GM18867 (cell line): ENCODE measurements around the gene SGCA.

Experiments used
- ATAC-seq: cut with Tn5 transposase; IDR thresholded peaks from one replicate; pipeline ENCODE4 v1.9.1; 2021; ENCODE audit warnings: mild to moderate bottlenecking, moderate library complexity; ENCODE audit not compliant: unreplicated experiment

SGCA gene

DNA sequence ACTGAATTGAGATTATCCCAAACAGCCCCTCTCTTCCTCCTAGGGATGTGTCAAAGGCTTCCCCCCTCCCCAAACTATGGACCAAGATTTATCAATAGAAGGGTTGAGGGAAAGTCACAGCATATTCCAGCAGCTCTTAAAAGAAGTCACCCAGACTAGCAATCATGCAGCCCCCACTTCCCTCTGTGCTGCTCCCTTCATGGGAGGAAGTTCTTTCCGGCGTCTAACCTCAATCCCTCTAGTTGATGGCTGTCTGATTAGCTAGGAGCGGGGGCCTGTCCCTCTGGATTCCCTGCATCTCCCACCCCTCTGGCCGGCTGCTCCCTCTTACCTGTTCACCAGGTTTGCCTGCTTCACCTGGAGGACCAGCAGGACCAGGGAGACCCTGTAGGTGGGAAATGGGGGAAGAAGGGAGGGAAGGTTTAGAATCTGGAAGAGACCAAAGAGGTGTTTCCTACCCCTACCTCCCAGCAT is 26.4 kb downstream of the SGCA start:
- ATAC-seq = no peak

DNA sequence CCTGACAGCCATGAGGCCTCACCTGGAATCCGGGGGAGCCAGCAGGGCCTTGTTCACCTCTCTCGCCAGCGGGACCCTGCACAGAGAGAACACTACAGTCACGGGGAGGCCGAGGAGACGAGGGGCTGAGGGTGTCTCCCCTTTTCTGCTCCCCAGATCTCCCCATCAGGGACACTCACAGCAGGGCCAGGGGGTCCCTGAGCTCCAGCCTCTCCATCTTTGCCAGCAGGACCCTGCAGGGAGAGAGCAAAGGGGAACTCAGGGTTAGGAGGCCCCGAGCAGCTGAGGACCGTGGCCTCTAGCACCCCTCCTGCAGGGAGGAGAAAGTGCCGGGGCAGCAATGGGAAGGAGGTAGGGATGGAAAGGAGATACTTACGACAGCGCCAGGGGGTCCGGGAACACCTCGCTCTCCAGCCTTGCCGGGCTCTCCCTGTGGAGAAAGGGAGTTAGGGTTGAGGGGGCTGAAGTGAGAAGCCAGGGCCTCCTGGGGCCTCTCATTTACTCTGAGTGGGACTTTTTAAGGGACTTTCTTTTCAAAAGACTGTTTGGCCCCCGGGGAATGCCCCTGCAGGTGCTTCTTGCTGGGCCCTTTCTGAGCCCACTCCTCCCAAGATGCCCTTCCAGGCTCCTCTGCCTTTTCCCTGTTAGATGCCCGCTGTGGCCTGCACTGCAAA is 26.9 kb downstream of the SGCA start:
- ATAC-seq = no peak

DNA sequence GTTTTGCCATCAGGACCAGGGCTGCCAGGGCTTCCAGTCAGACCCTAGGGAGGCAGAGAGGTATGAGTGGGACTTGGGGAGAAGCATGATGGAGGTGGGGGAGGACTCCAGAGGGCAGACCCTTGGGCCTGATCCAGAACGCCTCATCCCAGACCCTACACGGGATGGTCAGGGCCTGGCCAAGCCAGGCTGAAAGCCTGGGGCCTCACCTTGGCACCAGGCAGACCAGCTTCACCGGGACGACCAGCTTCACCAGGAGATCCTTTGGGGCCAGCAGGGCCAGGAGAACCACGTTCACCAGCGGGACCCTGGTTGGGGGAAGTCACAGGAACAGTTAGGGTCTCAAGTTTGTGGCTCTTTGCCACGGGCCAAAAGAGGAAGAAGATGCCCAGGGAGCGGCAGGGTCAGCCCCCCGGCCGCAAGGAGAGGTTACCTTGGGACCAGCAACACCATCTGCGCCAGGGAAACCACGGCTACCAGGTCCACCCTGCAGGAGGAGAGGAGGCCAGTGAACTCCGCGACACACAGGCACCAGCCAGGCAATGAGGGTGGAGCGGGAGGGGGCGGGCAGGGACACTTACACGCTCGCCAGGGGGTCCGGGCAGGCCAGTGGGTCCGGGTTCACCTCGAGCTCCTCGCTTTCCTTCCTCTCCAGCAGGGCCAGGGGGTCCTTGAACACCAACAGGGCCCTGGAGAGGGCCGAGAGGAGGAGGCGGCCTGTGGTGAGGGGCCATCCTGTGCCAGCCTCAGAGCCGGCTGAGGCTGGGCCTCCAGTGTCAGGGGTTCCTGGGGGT is 28.5 kb downstream of the SGCA start:
- ATAC-seq = no peak

DNA sequence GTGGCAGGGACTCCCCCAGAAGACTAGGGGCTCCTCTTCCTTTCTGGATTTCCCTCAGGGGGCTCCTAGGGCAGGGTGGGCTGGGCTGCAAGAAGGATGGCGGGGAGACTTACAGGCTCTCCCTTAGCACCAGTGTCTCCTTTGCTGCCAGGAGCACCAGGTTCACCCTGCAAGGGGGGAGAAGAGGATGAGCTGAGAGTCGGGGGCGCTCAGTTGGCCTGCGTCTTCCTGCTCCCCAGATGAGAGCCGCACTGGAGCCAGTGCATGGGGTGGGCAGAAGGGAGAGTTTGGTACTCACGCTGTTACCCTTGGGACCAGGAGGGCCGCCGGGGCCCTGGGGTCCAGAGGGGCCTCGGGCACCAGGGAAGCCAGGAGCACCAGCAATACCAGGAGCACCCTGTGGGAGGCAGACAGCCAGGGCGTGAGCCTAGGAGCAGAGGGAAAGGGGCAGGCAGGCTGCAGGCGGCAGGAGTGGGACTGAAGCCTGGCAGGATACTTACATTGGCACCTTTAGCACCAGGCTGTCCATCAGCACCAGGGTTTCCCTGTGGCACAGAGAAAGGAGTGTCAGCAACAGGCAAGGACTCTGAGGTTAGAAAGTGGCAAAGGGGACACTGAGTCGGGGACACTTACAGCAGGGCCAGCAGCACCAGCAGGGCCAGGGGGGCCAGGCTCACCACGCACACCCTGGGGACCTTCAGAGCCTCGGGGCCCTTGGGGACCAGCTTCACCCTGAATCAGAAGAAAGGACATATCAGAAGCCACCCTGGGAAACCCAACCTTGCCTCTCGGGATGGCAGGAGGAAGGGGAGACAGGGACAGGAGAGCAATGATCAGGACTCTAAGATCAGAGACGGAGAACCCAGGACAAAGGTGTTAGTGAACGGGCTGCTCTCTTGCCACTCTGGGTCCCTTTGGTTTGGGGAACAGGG is 29.4 kb downstream of the SGCA start:
- no peak for ATAC-seq

DNA sequence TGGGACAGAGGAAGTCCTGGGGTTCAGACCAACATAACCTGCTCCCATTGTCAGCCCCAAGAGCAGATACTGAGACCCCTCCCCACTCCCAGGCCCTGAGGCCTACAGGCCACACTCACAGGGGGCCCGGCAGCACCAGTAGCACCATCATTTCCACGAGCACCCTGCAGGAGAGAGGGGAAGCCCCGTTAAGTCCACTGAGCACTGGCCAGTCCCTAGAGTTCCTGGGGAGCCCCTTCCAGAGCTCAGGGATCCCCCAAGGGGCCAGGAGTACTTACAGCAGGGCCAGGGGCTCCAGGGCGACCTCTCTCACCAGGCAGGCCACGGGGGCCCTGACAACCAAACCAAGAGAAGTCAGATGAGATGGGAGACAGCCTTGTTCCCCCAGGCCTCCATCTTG is 30.2 kb downstream of the SGCA start:
- no peak for ATAC-seq

DNA sequence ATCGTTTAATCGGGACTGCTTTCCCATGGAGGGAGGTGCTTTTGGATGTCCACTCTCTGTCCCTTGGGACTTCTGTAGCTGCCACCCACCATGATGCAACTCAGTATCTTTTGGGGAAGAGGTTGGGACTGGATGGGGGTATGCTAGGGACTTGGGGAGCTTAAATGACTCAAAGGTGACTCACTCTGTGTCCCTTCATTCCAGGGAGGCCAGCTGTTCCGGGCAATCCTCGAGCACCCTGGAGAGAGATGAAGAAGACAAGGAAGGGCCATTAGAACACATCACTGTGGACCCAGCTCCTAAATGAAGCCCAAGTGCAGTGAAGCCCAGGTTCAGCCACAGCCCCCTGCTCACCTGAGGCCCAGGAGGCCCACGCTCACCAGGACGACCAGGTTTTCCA is 31.0 kb downstream of the SGCA start:
- no peak for ATAC-seq

DNA sequence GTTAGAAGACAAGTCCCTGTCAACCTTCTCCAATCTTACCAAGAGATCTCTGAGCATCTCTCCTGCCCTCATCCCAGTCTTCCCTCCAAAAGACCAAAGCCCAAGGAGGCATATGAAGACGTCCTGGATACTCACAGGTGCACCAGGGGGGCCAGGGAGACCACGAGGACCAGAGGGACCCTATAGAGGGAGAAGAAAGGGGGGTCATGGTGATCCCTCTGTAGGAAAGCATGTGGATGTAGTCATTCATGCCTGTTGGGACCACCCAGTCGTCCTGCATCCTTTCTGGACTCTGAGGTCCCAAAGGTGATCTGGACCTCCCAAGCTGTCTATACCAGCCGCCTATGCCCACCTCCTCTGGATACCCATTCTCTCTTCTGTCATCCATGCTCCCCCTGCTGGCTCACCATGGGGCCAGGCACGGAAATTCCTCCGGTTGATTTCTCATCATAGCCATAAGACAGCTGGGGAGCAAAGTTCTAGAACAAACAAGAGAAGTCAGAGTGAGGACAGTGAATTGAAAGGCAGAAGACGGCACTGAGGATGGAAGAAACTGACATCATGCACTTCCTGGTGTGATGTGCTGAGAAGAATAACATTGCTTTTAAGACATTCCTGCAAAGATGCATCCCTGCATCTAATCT is 32.3 kb downstream of the SGCA start:
- ATAC-seq = no peak

DNA sequence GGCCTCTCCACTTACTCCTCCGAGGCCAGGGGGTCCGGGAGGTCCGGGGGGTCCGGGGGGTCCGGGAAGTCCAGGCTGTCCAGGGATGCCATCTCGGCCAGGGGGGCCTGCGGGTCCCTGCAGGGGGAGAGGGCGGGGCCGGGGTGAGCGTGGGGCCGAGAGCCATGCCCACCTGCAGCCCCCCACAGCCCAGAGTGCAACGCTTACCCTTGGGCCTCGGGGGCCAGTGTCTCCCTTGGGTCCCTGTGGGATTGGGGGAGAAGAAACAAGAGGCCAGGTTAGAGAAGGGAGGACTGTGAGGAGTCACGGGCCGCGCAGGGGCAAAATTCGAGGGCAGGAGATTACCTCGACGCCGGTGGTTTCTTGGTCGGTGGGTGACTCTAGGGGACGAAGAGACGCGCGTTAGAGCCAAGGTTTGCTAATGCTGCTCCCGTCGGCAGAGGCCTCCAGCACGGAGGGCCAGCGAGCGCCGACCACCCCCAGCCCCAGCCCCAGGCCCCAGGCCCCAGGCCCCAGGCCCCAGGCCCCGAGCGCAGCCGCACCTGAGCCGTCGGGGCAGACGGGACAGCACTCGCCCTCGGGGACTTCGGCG is 33.5 kb downstream of the SGCA start:
- no peak for ATAC-seq

DNA sequence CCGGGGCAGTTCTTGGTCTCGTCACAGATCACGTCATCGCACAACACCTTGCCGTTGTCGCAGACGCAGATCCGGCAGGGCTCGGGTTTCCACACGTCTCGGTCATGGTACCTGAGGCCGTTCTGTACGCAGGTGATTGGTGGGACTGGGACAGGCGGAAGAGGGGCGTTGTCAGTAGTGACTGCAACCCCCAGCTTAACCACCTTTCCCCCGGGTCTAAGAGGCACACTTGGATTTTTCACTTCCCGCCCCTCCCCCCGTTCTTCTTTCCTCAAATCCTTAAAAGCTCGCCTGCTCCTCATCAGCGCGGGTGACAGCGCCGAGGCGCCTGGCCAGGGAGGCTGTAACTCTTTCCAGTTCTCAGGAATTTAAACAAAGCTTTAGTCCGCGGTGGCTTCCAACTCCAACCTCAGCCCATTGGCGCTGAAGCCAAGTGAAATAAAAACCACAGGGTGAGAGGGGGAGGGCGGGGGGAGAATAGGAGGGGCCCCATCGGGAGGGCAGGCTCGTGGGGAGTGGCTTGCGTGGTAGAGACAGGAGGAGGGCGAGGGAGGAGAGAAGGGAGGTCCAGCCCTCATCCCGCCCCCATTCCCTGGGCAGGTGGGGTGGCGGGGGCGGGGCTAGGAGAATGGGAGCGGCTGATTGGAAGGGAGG is 34.1 kb downstream of the SGCA start:
- peak; percentile 51 for ATAC-seq

DNA sequence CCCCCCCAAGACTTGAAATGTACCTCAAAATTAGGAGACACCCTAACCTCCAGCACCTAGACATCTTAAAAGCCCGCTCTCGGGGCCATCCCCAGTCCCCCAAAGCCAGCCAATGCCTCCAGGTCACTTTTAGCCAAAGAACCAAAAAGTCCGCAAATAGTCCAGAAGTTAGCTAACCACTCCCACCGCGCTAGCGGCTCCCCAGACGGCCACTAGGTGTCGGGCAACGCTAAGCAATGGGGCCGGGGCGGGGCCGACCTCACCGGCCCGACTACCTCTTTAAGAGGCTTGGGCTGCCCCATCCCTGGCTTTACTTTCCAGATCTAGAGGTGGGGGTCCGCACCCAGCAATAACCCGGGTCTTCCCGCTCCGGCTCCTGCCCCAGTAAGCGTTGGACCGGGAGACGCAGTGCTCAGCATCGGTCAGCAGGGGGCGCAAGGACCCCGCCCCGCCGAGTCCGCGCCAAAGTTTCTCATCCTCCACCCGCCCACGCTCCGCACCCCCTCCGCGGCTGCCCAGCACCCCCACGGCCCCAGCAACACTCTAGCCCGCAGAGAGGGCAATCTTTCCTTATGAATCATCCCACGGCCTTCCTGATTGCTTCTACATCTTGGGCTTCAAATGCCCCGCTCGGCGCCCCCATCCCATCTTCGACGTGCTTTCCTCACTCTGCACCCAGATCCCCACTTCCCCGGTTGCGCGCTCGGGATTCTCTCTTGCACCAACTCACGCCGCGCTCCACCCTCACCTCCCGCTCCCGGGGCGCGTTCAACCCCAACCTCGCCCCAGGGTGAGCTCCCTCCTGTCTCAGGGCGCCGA is 34.9 kb downstream of the SGCA start:
- ATAC-seq = peak; percentile 54

DNA sequence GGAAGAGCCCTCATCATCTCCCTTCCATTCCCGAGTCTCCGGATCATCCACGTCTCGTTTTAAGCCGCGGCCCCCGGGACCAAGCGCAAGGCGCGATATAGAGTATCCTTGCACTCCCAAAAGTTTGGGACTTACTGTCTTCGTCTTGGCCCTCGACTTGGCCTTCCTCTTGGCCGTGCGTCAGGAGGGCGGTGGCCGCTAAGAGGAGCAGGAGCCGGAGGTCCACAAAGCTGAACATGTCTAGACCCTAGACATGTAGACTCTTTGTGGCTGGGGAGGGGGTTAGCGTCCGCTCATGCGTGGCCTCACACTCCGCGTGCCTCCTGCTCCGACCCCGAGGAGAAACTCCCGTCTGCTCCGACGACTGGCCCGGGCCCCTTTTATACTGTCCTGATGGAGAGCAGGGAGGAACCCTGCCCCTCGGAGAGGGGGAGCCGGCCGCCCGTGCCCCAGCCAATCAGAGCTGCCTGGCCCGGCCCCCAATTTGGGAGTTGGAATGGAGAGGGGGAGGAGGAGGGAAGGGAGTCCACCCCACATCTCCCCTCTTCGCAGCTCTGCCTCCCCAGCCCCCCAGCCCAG is 35.6 kb downstream of the SGCA start, which contains the start of gene COL1A1:
TSS of gene COL1A1 (minus strand) at position 356 of the 579 bp plus-strand sequence. CDS start at position 238, 118 bp downstream.
- ATAC-seq = no peak

DNA sequence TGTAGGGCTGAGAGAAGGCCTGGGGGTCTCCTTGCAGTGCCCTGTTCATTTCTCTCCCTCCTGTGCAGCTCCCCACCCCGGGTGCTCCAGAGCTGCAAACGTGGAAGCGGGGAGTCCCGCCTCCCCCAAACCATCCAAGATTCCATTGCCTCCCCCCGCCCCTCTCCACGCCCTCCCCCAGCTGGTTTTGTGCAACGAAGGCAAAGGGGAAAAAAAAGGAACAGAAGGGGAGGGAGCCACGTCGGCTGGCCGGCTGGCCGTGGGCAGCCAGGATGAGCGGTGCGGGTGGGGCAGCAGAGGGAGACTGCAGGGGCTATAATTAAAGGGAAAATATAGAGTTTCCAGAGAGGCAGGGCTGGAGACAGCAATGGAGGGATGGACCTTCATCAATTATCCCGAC is 37.3 kb downstream of the SGCA start:
- no peak for ATAC-seq

DNA sequence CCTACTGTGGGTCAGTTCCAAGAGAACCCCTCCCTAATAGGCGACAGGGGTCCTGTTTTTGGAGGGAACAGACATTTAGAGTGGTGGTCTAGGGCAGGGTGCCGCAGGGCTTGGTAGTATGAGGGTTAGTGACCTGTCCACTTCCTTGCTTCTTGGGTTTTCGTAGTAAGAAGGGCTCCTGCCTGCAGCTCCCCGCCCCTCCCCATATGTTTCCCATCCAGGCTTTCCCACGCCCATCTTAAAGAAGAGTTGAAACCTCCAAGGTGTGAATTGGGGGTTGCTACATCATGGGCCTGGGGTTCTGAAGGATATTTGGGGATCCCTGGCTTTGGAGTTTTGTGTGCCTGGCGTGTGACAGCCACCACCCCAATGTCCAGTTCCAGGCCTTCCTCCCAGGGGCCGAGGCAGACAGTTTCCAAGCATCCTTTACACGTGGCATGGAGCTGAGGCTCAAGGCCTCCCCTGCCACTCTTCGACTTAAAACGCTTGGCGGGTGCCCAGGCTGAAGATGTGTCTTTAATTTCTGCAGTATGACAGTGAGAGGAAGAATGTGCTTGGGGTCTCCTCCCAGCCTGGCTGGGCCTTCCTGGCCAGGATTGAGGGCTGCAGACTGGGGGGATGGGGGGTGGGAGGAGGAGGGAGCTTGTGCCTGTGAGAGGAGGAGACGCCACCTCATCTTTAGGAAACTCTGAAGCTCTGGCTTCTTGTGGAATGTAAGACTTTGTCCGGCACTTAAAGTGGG is 38.0 kb downstream of the SGCA start:
- ATAC-seq = no peak

DNA sequence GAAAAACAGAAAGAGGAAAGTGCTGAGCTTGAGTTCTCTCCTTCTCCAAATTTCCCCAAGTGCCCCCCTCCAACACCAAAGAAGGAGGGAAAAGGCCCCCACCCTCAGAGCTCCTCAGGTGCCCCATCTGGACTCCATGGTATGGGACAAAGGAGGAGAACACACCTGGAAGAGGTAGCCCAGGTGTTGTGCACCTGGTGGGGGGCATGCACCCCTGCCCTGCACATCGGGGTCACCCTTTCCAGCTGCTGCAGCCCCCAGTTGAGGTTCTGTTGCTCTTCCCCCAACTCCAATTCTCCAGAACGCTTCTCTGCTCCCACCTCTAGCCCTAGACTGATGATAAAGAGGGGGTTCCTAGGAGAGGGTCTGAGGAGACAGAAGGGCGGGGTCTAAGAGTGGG is 38.6 kb downstream of the SGCA start:
- no peak for ATAC-seq

DNA sequence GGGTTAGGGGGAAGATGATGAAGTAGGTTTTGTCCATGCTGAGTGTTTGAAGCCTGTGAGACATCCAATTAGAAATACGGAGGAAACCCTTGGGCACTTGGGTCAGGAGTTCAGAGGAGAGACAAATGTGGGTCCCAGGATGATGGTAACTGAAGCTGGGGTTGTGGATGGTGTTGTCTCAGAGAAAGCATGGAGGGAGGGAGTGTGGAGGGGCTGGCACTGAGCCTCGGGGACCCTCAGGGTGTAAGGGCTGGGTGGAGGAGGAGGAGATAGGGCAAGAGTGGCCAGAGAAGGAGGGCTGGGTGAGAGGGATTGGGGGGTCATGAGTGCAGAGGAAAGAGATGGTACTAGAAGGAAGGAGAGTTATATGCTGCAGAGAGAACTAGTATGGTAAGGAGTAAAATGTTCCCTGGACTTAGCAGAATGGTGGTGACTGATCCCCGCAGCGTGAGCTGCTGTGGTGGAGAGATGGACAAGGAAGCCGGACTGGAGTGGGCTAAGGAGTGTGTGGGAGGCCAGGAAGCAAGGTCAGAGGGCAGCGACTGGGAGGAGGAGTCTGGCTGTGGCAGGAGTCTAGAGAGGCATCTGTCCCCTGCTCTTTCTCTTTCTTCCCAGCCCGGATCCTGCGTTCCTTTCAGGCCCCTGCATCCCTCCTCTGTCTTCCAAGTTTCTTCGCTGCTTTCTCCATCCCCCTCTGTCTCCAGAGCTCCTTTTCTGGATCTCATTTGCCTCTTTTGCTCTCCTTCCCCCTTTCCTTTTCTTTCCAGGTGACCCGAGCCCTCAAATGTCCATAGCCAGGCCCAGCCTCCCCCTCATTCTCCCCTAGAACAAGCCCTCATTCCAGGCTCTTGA is 39.5 kb downstream of the SGCA start:
- no peak for ATAC-seq

DNA sequence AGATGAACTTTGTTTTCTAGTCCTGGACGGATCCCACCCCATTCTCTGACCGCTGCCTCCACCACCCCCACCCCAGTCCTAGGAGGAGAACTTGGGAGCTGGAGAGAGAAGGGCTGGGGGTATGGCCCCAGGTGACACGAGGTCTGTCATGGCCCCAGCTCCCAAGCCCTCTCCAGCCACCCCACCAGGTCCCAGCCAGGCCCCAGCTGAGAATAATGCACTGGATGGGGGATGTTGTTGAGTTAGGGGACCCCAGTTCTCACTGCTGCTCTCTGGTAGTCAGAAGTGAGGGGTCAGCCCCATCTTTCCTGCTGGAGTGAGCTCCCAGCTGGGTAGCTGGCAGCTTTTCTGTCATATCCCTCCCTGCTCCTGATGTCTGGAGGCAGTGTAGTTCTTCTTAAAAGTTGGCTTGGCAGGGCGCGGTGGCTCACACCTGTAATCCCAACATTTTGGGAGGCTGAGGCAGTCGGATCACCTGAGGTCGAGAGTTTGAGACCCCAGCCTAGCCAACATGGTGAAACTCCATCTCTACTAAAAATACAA is 40.2 kb downstream of the SGCA start:
- no peak for ATAC-seq
